SK-N-SH treated with all-trans-retinoic acid at 6 μM for 48 hours (cell line): ENCODE results near the gene OR4A16.

ENCODE experiments used
- ATAC-seq: fragments of 200-7000 bp; cut with Tn5 transposase; 3 replicates; pipeline ENCODE4 v1.9.1; 2020; ENCODE audit warnings: mild to moderate bottlenecking, moderate library complexity
- ARNTL ChIP-seq: fragments of 450-650 bp; formaldehyde crosslinking; IDR thresholded peaks from 2 replicates; pipeline ENCODE4 v1.5.0; 2020; ENCODE audit warnings: low read depth, mild to moderate bottlenecking, moderate library complexity, borderline replicate concordance
- BACH2 ChIP-seq: fragments of 250-450 bp; sonication (Bioruptor Pico); IDR thresholded peaks from 2 replicates; pipeline ENCODE4 v1.9.0; 2021; ENCODE audit warnings: mild to moderate bottlenecking, borderline replicate concordance
- CREB5 ChIP-seq: fragments of 250-450 bp; sonication (Bioruptor Pico); IDR thresholded peaks from 2 replicates; pipeline ENCODE4 v1.5.1; 2020; ENCODE audit warnings: low read depth, mild to moderate bottlenecking, moderate library complexity
- CSDC2 ChIP-seq: fragments of 250-450 bp; sonication (Bioruptor Pico); IDR thresholded peaks from 2 replicates; pipeline ENCODE4 v1.5.0; 2020; ENCODE audit warnings: mild to moderate bottlenecking, moderate library complexity
- CSRNP3 ChIP-seq: fragments of 250-450 bp; sonication (Bioruptor Pico); IDR thresholded peaks from 2 replicates; pipeline ENCODE4 v1.5.1; 2021; ENCODE audit warnings: mild to moderate bottlenecking, moderate library complexity
- ESRRG ChIP-seq: fragments of 250-450 bp; sonication (Bioruptor Pico); IDR thresholded peaks from 2 replicates; pipeline ENCODE4 v1.6.1; 2021; ENCODE audit warnings: mild to moderate bottlenecking
- GLIS3 ChIP-seq: fragments of 250-450 bp; sonication (Bioruptor Pico); IDR thresholded peaks from 2 replicates; pipeline ENCODE4 v1.5.0; 2020; ENCODE audit warnings: mild to moderate bottlenecking, moderate library complexity
- ISL1 ChIP-seq: fragments of 250-450 bp; sonication (Bioruptor Pico); IDR thresholded peaks from 2 replicates; pipeline ENCODE4 v2.1.2; 2022; ENCODE audit warnings: mild to moderate bottlenecking, moderate library complexity
- OSR1 ChIP-seq: fragments of 250-450 bp; sonication (Bioruptor Pico); IDR thresholded peaks from 2 replicates; pipeline ENCODE4 v1.8.0; 2022; ENCODE audit warnings: moderate library complexity, mild to moderate bottlenecking, inconsistent platforms
- PPARA ChIP-seq: fragments of 250-450 bp; sonication (Bioruptor Pico); IDR thresholded peaks from 2 replicates; pipeline ENCODE4 v1.5.0; 2020; ENCODE audit warnings: mild to moderate bottlenecking, borderline replicate concordance
- RARB ChIP-seq: fragments of 250-450 bp; sonication (Bioruptor Pico); IDR thresholded peaks from 2 replicates; pipeline ENCODE4 v1.8.0; 2021; ENCODE audit warnings: mild to moderate bottlenecking, moderate library complexity
- SNAI2 ChIP-seq: fragments of 250-450 bp; sonication (Bioruptor Pico); IDR thresholded peaks from 2 replicates; pipeline ENCODE4 v1.5.0; 2020; ENCODE audit warnings: mild to moderate bottlenecking, moderate library complexity
- TCF4 ChIP-seq: fragments of 250-450 bp; sonication (Bioruptor Pico); IDR thresholded peaks from 2 replicates; pipeline ENCODE4 v1.8.0; 2021; ENCODE audit warnings: mild to moderate bottlenecking, moderate library complexity, borderline replicate concordance
- TOX ChIP-seq: fragments of 250-450 bp; sonication (Bioruptor Pico); IDR thresholded peaks from 2 replicates; pipeline ENCODE4 v1.8.0; 2021; ENCODE audit warnings: mild to moderate bottlenecking, moderate library complexity, borderline replicate concordance
- TSHZ2 ChIP-seq: fragments of 250-450 bp; sonication (Bioruptor Pico); IDR thresholded peaks from 2 replicates; pipeline ENCODE4 v1.5.0; 2020; ENCODE audit warnings: mild to moderate bottlenecking, moderate library complexity
- ZC3H10 ChIP-seq: fragments of 250-450 bp; sonication (Bioruptor Pico); IDR thresholded peaks from 2 replicates; pipeline ENCODE4 v1.5.1; 2021; ENCODE audit warnings: mild to moderate bottlenecking, moderate library complexity
- ZFP3 ChIP-seq: fragments of 250-450 bp; sonication (Bioruptor Pico); IDR thresholded peaks from 2 replicates; pipeline ENCODE4 v1.5.0; 2020; ENCODE audit warnings: mild to moderate bottlenecking, moderate library complexity
- ZFP30 ChIP-seq: fragments of 450-650 bp; formaldehyde crosslinking; IDR thresholded peaks from 2 replicates; pipeline ENCODE4 v1.5.0; 2022; ENCODE audit warnings: mild to moderate bottlenecking, moderate library complexity
- ZNF70 ChIP-seq: fragments of 450-650 bp; formaldehyde crosslinking; IDR thresholded peaks from 2 replicates; pipeline ENCODE4 v1.5.0; 2020; ENCODE audit warnings: mild to moderate bottlenecking, moderate library complexity
- ZNF8 ChIP-seq: fragments of 450-650 bp; formaldehyde crosslinking; IDR thresholded peaks from 2 replicates; pipeline ENCODE4 v1.5.0; 2020; ENCODE audit warnings: mild to moderate bottlenecking, moderate library complexity
- TF ChIP-seq, protein P1 (sequence below): fragments of 250-450 bp; sonication (Bioruptor Pico); IDR thresholded peaks from 2 replicates; pipeline ENCODE4 v1.8.0; 2020; ENCODE audit warnings: mild to moderate bottlenecking, moderate library complexity, borderline replicate concordance
- TF ChIP-seq, protein P2 (sequence below): fragments of 250-450 bp; sonication (Bioruptor Pico); IDR thresholded peaks from 2 replicates; pipeline ENCODE4 v1.8.0; 2021; ENCODE audit warnings: low read depth, mild to moderate bottlenecking, moderate library complexity, borderline replicate concordance

Gene OR4A16

DNA sequence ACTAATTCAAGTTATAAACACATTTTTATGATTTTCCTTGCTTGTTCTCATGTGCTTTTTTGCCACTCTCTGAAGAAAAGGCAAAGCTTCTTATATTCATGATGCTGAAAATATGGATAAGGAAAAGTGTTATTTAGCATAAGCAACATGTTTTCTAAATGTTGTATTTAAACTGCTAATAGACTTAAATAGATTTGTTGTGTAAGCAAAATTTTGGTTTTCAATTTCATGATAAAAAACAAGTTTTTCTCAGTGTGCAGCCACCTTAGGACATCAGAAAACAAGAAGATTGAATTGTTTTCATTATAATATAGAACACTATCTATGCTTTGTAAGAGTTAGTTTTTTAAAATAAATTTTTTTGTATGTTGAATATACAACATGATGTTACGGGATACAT lies 2.3 kb downstream of the OR4A16 start:
- TF ChIP-seq ESRRG (no peak), BACH2 (CRISPR knock-in tag) (no peak), ZNF70 (CRISPR knock-in tag) (no peak), ZFP30 (CRISPR knock-in tag) (no peak), TCF4 (no peak), TSHZ2 (no peak), CSRNP3 (CRISPR knock-in tag) (no peak), ISL1 (CRISPR knock-in tag) (no peak), ZNF8 (CRISPR knock-in tag) (no peak), ZC3H10 (CRISPR knock-in tag) (no peak), ARNTL (CRISPR knock-in tag) (no peak), RARB (no peak), ZFP3 (CRISPR knock-in tag) (no peak)
- TF ChIP-seq, protein P1, sequence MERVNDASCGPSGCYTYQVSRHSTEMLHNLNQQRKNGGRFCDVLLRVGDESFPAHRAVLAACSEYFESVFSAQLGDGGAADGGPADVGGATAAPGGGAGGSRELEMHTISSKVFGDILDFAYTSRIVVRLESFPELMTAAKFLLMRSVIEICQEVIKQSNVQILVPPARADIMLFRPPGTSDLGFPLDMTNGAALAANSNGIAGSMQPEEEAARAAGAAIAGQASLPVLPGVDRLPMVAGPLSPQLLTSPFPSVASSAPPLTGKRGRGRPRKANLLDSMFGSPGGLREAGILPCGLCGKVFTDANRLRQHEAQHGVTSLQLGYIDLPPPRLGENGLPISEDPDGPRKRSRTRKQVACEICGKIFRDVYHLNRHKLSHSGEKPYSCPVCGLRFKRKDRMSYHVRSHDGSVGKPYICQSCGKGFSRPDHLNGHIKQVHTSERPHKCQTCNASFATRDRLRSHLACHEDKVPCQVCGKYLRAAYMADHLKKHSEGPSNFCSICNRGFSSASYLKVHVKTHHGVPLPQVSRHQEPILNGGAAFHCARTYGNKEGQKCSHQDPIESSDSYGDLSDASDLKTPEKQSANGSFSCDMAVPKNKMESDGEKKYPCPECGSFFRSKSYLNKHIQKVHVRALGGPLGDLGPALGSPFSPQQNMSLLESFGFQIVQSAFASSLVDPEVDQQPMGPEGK (CRISPR knock-in tag), result no peak
- no peak for ATAC-seq

DNA sequence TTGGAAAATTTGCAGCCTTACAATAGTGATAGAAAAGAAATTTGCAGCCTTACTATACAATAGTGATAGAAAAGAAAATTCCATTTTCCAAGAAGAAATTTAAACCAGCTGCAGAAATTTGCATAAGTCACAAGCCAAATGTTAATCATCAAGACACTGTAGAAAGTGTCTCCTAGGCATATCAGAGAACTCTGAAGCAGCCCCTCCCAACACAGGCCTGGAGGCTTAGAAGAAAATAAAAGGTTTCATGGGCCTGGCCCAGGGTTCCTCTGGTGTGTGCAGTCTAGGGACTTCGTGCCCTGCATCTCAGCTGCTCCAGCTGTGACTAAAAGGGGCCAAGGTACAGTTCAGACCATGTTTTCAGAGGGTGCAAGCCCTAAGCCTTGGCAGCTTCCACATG lies 6.0 kb downstream of the OR4A16 start:
- TF ChIP-seq ZNF8 (CRISPR knock-in tag) (no peak), BACH2 (CRISPR knock-in tag) (no peak), CREB5 (CRISPR knock-in tag) (no peak), ZFP30 (CRISPR knock-in tag) (no peak), ESRRG (no peak), ARNTL (CRISPR knock-in tag) (no peak), OSR1 (CRISPR knock-in tag) (no peak), TSHZ2 (no peak), TOX (CRISPR knock-in tag) (no peak), CSRNP3 (CRISPR knock-in tag) (no peak), PPARA (CRISPR knock-in tag) (no peak), ISL1 (CRISPR knock-in tag) (no peak), SNAI2 (CRISPR knock-in tag) (no peak), GLIS3 (no peak), TCF4 (no peak), CSDC2 (CRISPR knock-in tag) (no peak), ZFP3 (CRISPR knock-in tag) (no peak)
- TF ChIP-seq, protein P1 (CRISPR knock-in tag), result no peak
- TF ChIP-seq, protein P2, sequence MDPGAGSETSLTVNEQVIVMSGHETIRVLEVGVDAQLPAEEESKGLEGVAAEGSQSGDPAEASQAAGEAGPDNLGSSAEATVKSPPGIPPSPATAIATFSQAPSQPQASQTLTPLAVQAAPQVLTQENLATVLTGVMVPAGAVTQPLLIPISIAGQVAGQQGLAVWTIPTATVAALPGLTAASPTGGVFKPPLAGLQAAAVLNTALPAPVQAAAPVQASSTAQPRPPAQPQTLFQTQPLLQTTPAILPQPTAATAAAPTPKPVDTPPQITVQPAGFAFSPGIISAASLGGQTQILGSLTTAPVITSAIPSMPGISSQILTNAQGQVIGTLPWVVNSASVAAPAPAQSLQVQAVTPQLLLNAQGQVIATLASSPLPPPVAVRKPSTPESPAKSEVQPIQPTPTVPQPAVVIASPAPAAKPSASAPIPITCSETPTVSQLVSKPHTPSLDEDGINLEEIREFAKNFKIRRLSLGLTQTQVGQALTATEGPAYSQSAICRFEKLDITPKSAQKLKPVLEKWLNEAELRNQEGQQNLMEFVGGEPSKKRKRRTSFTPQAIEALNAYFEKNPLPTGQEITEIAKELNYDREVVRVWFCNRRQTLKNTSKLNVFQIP (CRISPR knock-in tag), result no peak
- ATAC-seq, result no peak
